SK-N-SH (cell line): ENCODE data around the gene TDRD9.

Experiments used
- CHD2 ChIP-seq: fragments of 150-350 bp; IDR thresholded peaks from 2 replicates; pipeline ENCODE4 v1.6.1; 2018; ENCODE audit warnings: low read length; ENCODE audit not compliant: partially characterized antibody
- EZH2phosphoT487 ChIP-seq: fragments of 200-600 bp; sonication (generic); IDR thresholded peaks from 2 replicates; pipeline ENCODE4 v1.6.1; 2017; ENCODE audit warnings: low read depth, mixed run types, mild to moderate bottlenecking, antibody characterized with exemption, moderate library complexity, borderline replicate concordance
- TF ChIP-seq, protein P1 (sequence below): fragments of 200-600 bp; sonication (generic); IDR thresholded peaks from 2 replicates; pipeline ENCODE4 v1.6.1; 2017; ENCODE audit warnings: antibody characterized with exemption, mild to moderate bottlenecking, moderate library complexity

DNA sequence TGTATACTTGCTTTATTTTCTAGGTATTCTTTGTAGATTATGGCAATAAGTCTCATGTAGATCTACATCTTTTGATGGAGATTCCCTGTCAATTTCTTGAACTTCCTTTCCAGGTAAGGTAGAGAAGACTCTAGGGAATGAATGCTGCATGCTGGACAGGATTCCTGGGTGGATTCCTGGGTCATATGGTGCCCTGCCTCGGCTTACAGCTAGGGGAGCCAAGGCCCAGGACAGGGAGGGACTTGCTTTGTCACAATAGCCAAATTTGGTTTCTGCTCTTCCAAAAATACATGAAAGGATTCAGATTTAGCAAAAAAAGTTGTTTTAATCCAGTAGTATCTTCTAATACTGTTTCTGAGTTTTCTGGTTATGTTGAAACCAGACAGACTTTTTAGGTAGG is 97.8 kb downstream of the TDRD9 start:
- TF ChIP-seq, protein P1, sequence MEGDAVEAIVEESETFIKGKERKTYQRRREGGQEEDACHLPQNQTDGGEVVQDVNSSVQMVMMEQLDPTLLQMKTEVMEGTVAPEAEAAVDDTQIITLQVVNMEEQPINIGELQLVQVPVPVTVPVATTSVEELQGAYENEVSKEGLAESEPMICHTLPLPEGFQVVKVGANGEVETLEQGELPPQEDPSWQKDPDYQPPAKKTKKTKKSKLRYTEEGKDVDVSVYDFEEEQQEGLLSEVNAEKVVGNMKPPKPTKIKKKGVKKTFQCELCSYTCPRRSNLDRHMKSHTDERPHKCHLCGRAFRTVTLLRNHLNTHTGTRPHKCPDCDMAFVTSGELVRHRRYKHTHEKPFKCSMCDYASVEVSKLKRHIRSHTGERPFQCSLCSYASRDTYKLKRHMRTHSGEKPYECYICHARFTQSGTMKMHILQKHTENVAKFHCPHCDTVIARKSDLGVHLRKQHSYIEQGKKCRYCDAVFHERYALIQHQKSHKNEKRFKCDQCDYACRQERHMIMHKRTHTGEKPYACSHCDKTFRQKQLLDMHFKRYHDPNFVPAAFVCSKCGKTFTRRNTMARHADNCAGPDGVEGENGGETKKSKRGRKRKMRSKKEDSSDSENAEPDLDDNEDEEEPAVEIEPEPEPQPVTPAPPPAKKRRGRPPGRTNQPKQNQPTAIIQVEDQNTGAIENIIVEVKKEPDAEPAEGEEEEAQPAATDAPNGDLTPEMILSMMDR = no peak
- TF ChIP-seq EZH2phosphoT487 (no peak), CHD2 (no peak)
